K562 (cell line): Measurements from ENCODE around the gene IRF6. TPM values are rescaled to one million over a fixed set of nuclear protein-coding genes. Genes with fewer than 3 reads are reported as not detected.

Experiments
- ATAC-seq: fragments of 200-7000 bp; cut with Tn5 transposase; 3 replicates; pipeline ENCODE4 v1.9.1; 2020; ENCODE audit warnings: moderate library complexity
- BruUV-seq: library from RNA; stranded (reverse); fragments of 400-500 nt; replicated peaks from 2 replicates; lab custom pipeline; 2021; lab: Mats Ljungman, UMichigan
- CTCF ChIA-PET: fragments of 300-600 bp; formaldehyde crosslinking; extraction: SDS; loops from one replicate; lab custom pipeline; 2021; ENCODE audit warnings: low intra/inter-chr PET ratio; lab: Yijun Ruan, JAX
- POLR2A ChIA-PET: fragments of 300-600, 350-650 bp; sonication (Branson Sonifier 250); formaldehyde crosslinking; extraction: SDS; loops from one replicate; lab custom pipeline; 2021; ENCODE audit warnings: antibody characterized with exemption, inconsistent platforms; lab: Yijun Ruan, JAX
- DNase-seq, 4 experiments: peaks; one replicate each; pipeline versions ENCODE4 v3.0.0 to v3.0.0-alpha.2; 2011 to 2018; ENCODE audit warnings: low spot score in 3 of 4, mixed read lengths in 3 of 4; ENCODE audit errors: extremely low read depth in 1 of 4
- FAIRE-seq: peaks from 2 replicates; lab custom pipeline; 2011; peaks lifted over from hg19 to GRCh38; lab: Jason Lieb, UNC
- H2AFZ ChIP-seq: 2 replicates; pipeline ENCODE4 v1.6.0; 2011; ENCODE audit warnings: low read depth, low read length, control low read depth, inconsistent platforms
- H3K27ac ChIP-seq: fragments of 200-600 bp; 3 replicates; pipeline ENCODE4 v1.8.0; 2011; ENCODE audit warnings: low read depth, mild to moderate bottlenecking, control low read depth, inconsistent platforms, low read length, moderate library complexity, mixed read lengths; ENCODE audit errors: extremely low read depth
- H3K27me3 ChIP-seq, 2 experiments: fragments of 300-600 bp in 1 of 2; 2 replicates in 1 of 2; 3 replicates in 1 of 2; pipeline versions ENCODE4 v1.6.0 to v1.8.0; 2011; ENCODE audit warnings: inconsistent platforms in 2 of 2, low read length in 2 of 2, mild to moderate bottlenecking in 1 of 2, mixed read lengths in 1 of 2, moderate library complexity in 1 of 2; ENCODE audit not compliant: control insufficient read depth in 2 of 2, insufficient read depth in 2 of 2
- H3K36me3 ChIP-seq: fragments of 300-600 bp; 3 replicates; pipeline ENCODE4 v1.8.0; 2011; ENCODE audit warnings: mild to moderate bottlenecking, low read length, inconsistent platforms; ENCODE audit not compliant: control insufficient read depth, insufficient read depth
- H3K4me1 ChIP-seq, 2 experiments: fragments of 200-600 bp in 1 of 2; replicated peaks in 1 of 2; 2 replicates in 1 of 2; 3 replicates in 1 of 2; pipeline versions ENCODE4 v1.5.1 to v1.8.0; 2011; ENCODE audit warnings: inconsistent platforms in 2 of 2, low read length in 2 of 2, mild to moderate bottlenecking in 1 of 2, mixed read lengths in 1 of 2, moderate library complexity in 1 of 2; ENCODE audit not compliant: control insufficient read depth in 2 of 2, insufficient read depth in 2 of 2
- H3K4me2 ChIP-seq: 2 replicates; pipeline ENCODE4 v1.6.1; 2011; ENCODE audit warnings: low read length, control low read depth, inconsistent platforms, mixed read lengths; ENCODE audit not compliant: insufficient read depth
- H3K4me3 ChIP-seq: fragments of 200-600 bp; sonication (generic), shearing (Covaris generic); 2 replicates; pipeline ENCODE4 v1.5.1; 2016; ENCODE audit warnings: control low read depth, inconsistent platforms
- H3K79me2 ChIP-seq: fragments of 200-600 bp; 3 replicates; pipeline ENCODE4 v1.8.0; 2011; ENCODE audit warnings: low read length, inconsistent platforms; ENCODE audit not compliant: control insufficient read depth, insufficient read depth
- H3K9ac ChIP-seq, 2 experiments: 2 replicates each; pipeline versions ENCODE4 v1.6.0 to v1.6.1; 2011; ENCODE audit warnings: low read depth in 2 of 2, low read length in 2 of 2, control low read depth in 1 of 2, inconsistent platforms in 1 of 2, mild to moderate bottlenecking in 1 of 2, mixed read lengths in 1 of 2; ENCODE audit not compliant: insufficient read depth in 1 of 2
- H3K9me1 ChIP-seq: one replicate; pipeline ENCODE4 v1.6.0; 2011; ENCODE audit warnings: inconsistent platforms, mild to moderate bottlenecking, low read length, moderate library complexity; ENCODE audit not compliant: control insufficient read depth, insufficient read depth
- H3K9me3 ChIP-seq: replicated peaks from 2 replicates; pipeline ENCODE4 v1.5.1; 2011; ENCODE audit warnings: low read depth, low read length, inconsistent platforms; ENCODE audit not compliant: control insufficient read depth, insufficient read depth
- H4K20me1 ChIP-seq: replicated peaks from 2 replicates; pipeline ENCODE4 v1.6.1; 2011; ENCODE audit warnings: low read length, inconsistent platforms, mixed read lengths; ENCODE audit not compliant: control insufficient read depth, insufficient read depth
- ARID3B ChIP-seq: fragments of 250-450 bp; sonication (Bioruptor Pico); IDR thresholded peaks from 2 replicates; pipeline ENCODE4 v1.4.0; 2020; ENCODE audit warnings: borderline replicate concordance
- C11orf30 ChIP-seq: fragments of 450-650 bp; IDR thresholded peaks from 2 replicates; pipeline ENCODE4 v1.6.1; 2016; ENCODE audit warnings: low read depth, mild to moderate bottlenecking
- CHAMP1 ChIP-seq: fragments of 450-650 bp; IDR thresholded peaks from 2 replicates; pipeline ENCODE4 v1.6.1; 2016; ENCODE audit warnings: mild to moderate bottlenecking
- DDX20 ChIP-seq: fragments of 450-650 bp; IDR thresholded peaks from 2 replicates; pipeline ENCODE4 v1.6.1; 2016; ENCODE audit warnings: missing genetic modification characterization, low read depth, mild to moderate bottlenecking, missing compliant biosample characterization, moderate library complexity
- FOSL1 ChIP-seq: fragments of 200-800 bp; sonication (Bioruptor generic); conservative IDR thresholded peaks from 2 replicates; pipeline ENCODE4 v1.6.1; 2016; ENCODE audit warnings: missing genetic modification characterization, missing compliant biosample characterization
- ID3 ChIP-seq, 2 experiments: fragments of 250-450 bp in 1 of 2; fragments of 450-650 bp in 1 of 2; sonication (Bioruptor Pico) in 1 of 2; IDR thresholded peaks; 2 replicates each; pipeline versions ENCODE4 v1.6.1 to v1.8.0; 2016 to 2021; ENCODE audit warnings: mild to moderate bottlenecking in 2 of 2, moderate library complexity in 2 of 2, missing compliant biosample characterization in 1 of 2, missing genetic modification characterization in 1 of 2
- RNF2 ChIP-seq: sonication (generic); IDR thresholded peaks from 2 replicates; pipeline ENCODE4 v1.6.1; 2016
- SAFB2 ChIP-seq: fragments of 200-400 bp; formaldehyde crosslinking; IDR thresholded peaks from 2 replicates; pipeline ENCODE4 v1.6.1; 2018; ENCODE audit warnings: borderline replicate concordance, low read length, low read depth, moderate library complexity; ENCODE audit not compliant: severe bottlenecking
- SMARCA4 ChIP-seq: fragments of 450-650 bp; IDR thresholded peaks from 2 replicates; pipeline ENCODE4 v1.6.1; 2016
- SMARCB1 ChIP-seq: IDR thresholded peaks from 2 replicates; pipeline ENCODE4 v1.6.1; 2011; ENCODE audit warnings: improper control_type of control experiment, low read depth; ENCODE audit not compliant: insufficient read length
- TCF15 ChIP-seq: fragments of 250-450 bp; sonication (Bioruptor Pico); IDR thresholded peaks from 2 replicates; pipeline ENCODE4 v1.8.0; 2022; ENCODE audit warnings: moderate library complexity, mild to moderate bottlenecking, inconsistent platforms
- YY1 ChIP-seq, 3 experiments: IDR thresholded peaks; 2 replicates each; pipeline ENCODE4 v1.6.1; 2011; ENCODE audit warnings: low read length in 2 of 3, mild to moderate bottlenecking in 2 of 3, moderate library complexity in 2 of 3, borderline replicate concordance in 1 of 3, control low read depth in 1 of 3, low read depth in 1 of 3; ENCODE audit not compliant: insufficient read depth in 3 of 3, insufficient replicate concordance in 2 of 3, control insufficient read depth in 1 of 3, insufficient read length in 1 of 3; ENCODE audit errors: extremely low read depth in 1 of 3
- ZNF699 ChIP-seq: fragments of 250-450 bp; sonication (Bioruptor Pico); IDR thresholded peaks from 2 replicates; pipeline ENCODE4 v1.8.0; 2021; ENCODE audit warnings: mild to moderate bottlenecking, moderate library complexity; ENCODE audit not compliant: insufficient replicate concordance
- WGBS: fragments of 100-300 bp; shearing (Covaris generic); methylation state at CpG from one replicate; pipeline ENCODE4 v1.1.6; 2016; ENCODE audit warnings: low coverage, mixed read lengths; ENCODE audit not compliant: insufficient coverage; ENCODE audit errors: missing lambda C conversion rate; 5-methylcytosine and 5-hydroxymethylcytosine counted together
- in situ Hi-C: fragments of 300-500 bp; cut with MboI; formaldehyde crosslinking; loops from 4 replicates; pipeline ENCODE4 v1.15.0; 2018; ENCODE audit warnings: inconsistent platforms, mixed read lengths
- intact Hi-C: fragments of 100-400 bp; cut with micrococcal nuclease; formaldehyde crosslinking; loops from 2 replicates; pipeline ENCODE4 v1.14.2; 2022
- polyA plus RNA-seq, 8 experiments: library from polyadenylated mRNA; depleted of rRNA in 4 of 8; stranded (reverse) in 5 of 8; unstranded in 3 of 8; fragments of >200 nt; fragmentation: Nextera tagmentation in 2 of 8; fragmentation: Illumina TruSeq in 1 of 8; extraction: Ambion mirVana in 2 of 8; extraction: Trizol in 1 of 8; gene quantifications; 2 replicates each; pipeline versions ENCODE4 v1.2.1 to v1.2.3, GENCODE V29; 2011 to 2014; ENCODE audit warnings: inconsistent platforms in 1 of 8, missing spikeins in 1 of 8
- total RNA-seq, 7 experiments: library from RNA; depleted of rRNA in 6 of 7; stranded (reverse); fragments of >200 nt in 6 of 7; fragmentation: Illumina TruSeq in 2 of 7; extraction: Trizol in 2 of 7; gene quantifications; 2 replicates each; pipeline versions ENCODE4 v1.2.1 to v1.2.3, GENCODE V29; 2011 to 2021; ENCODE audit warnings: low replicate concordance in 1 of 7

The IRF6 gene
- total and polyA plus RNA-seq, 9 of the 15 experiments (the other 6 are each of a cell fraction or from before 2014, with no cell fraction given), result 0.03 to 0.65 (median 0.17) TPM

GRCh38 chr1:209849388-209849787 lies 43.4 kb upstream of the IRF6 start:
- Histone ChIP-seq H3K79me2 (no peaks in the 10 kb centered on the region; the same call in 2 of the 3 replicates), H3K4me1 (no peaks in the 10 kb centered on the region), H3K4me3 (no peak overlapping the region), H3K9me1 (no peaks in the 10 kb centered on the region), H3K9me3 (no peaks in the 10 kb centered on the region), H3K9ac (no peak overlapping the region), H3K4me2 (no peak overlapping the region), H3K36me3 (peaks cover 94% of the 10 kb centered on the region), H2AFZ (no peak overlapping the region), H3K27me3 (no peaks in the 10 kb centered on the region), H3K27ac (no peak overlapping the region), H4K20me1 (no peaks in the 10 kb centered on the region)
- CTCF ChIA-PET, result interaction anchor here (0.8 kb wide), 1 partner anchor 11 kb away, joined by 4 read pairs; no protein-coding TSS in a partner anchor
- FAIRE-seq, result no peak
- POLR2A ChIA-PET, result interaction anchor here (0.7 to 1.2 kb wide), 3 partner anchors 10 to 44 kb away, joined by 3 to 4 read pairs (median 3); no protein-coding TSS in a partner anchor
- ATAC-seq, result no peak
- intact Hi-C loops, result no loop called here
- in situ Hi-C loops, result no loop called here
- DNase-seq, result no peak
- TF ChIP-seq DDX20 (tag) (no peak), CHAMP1 (no peak), SAFB2 (no peak), ID3 (CRISPR knock-in tag; IDR thresholded peaks at IDR 0.05) (no peak), ID3 (tag; IDR thresholded peaks at IDR 0.05) (no peak), SMARCB1 (no peak), FOSL1 (tag) (no peak), ARID3B (CRISPR knock-in tag) (no peak), SMARCA4 (no peak), C11orf30 (no peak), ZNF699 (CRISPR knock-in tag) (no peak), YY1 (IDR thresholded peaks at IDR 0.05; ENCODE audit: borderline replicate concordance in 1 of 3, control insufficient read depth in 1 of 3, extremely low read depth in 1 of 3, insufficient read depth in 3 of 3, insufficient read length in 1 of 3, insufficient replicate concordance in 2 of 3, low read depth in 1 of 3, low read length in 2 of 3) (no peak), TCF15 (CRISPR knock-in tag) (no peak), RNF2 (no peak)
- no TSS peak for BruUV-seq
- WGBS, result 75% methylated on average over 5 of the region's 5 CpGs
